Keratinocyte (primary cell): ENCODE data around the gene NFYC.

Experiments
- EZH2 ChIP-seq: IDR thresholded peaks from one replicate; pipeline ENCODE4 v1.6.1; 2012; ENCODE audit warnings: inconsistent platforms, mild to moderate bottlenecking, low read length, moderate library complexity
- TF ChIP-seq, protein P1 (sequence below), 3 experiments: IDR thresholded peaks in 1 of 3; conservative IDR thresholded peaks in 1 of 3; optimal IDR thresholded peaks in 1 of 3; 2 replicates in 2 of 3; 3 replicates in 1 of 3; pipeline versions ENCODE3 to v1.5.1; 2011; ENCODE audit warnings: low read length in 3 of 3, mild to moderate bottlenecking in 3 of 3, moderate library complexity in 2 of 3, control low read depth in 1 of 3, inconsistent platforms in 1 of 3; ENCODE audit not compliant: insufficient read depth in 2 of 3; ENCODE audit errors: extremely low read depth in 1 of 3

- TF ChIP-seq, protein P1, sequence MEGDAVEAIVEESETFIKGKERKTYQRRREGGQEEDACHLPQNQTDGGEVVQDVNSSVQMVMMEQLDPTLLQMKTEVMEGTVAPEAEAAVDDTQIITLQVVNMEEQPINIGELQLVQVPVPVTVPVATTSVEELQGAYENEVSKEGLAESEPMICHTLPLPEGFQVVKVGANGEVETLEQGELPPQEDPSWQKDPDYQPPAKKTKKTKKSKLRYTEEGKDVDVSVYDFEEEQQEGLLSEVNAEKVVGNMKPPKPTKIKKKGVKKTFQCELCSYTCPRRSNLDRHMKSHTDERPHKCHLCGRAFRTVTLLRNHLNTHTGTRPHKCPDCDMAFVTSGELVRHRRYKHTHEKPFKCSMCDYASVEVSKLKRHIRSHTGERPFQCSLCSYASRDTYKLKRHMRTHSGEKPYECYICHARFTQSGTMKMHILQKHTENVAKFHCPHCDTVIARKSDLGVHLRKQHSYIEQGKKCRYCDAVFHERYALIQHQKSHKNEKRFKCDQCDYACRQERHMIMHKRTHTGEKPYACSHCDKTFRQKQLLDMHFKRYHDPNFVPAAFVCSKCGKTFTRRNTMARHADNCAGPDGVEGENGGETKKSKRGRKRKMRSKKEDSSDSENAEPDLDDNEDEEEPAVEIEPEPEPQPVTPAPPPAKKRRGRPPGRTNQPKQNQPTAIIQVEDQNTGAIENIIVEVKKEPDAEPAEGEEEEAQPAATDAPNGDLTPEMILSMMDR (optimal IDR thresholded peaks at IDR 0.05 in 1 of 3, IDR thresholded peaks at IDR 0.05 in 1 of 3, conservative IDR thresholded peaks at IDR 0.05 in 1 of 3; ENCODE audit: extremely low read depth in 1 of 3, insufficient read depth in 2 of 3, low read length in 3 of 3): peak; percentile 89 to 92 (median 90)
- no peak for TF ChIP-seq EZH2
These were observed 22.6 kb upstream of the NFYC start for GRCh38 chr1:40668769-40669525.
